OCI-LY3 (cell line): ENCODE results near the gene HSPA12A.

Experiments
- CTCF ChIP-seq: fragments of 200-600, 300-600 bp; sonication (generic); IDR thresholded peaks from 2 replicates; pipeline ENCODE4 v1.5.1; 2014; ENCODE audit warnings: antibody characterized with exemption, low read length, low read depth
- EZH2phosphoT487 ChIP-seq: fragments of 200-600 bp; shearing (Covaris generic); IDR thresholded peaks from 2 replicates; pipeline ENCODE4 v1.6.1; 2018; ENCODE audit warnings: antibody characterized with exemption, mixed run types, low read depth

- TF ChIP-seq CTCF (no peak), EZH2phosphoT487 (no peak)
These were observed 19.5 kb downstream of the HSPA12A start for GRCh38 chr10:116722736-116723427.
